Ovary (tissue), 9 donors: ENCODE measurements around the gene KHDC3L. TPM values are rescaled to one million over a fixed set of nuclear protein-coding genes. Genes with fewer than 3 reads are reported as not detected.

ENCODE experiments used
- DNase-seq, 5 donors: peaks; one replicate each; pipeline ENCODE4 v3.0.0-alpha.2; 2019 to 2020
- H3K27ac ChIP-seq, 2 donors: fragments of 200-600 bp; one replicate each; pipeline versions ENCODE4 v1.5.1 to v1.8.0; 2019 to 2022
- H3K27me3 ChIP-seq: fragments of 200-600 bp; one replicate; pipeline ENCODE4 v1.8.0; 2022
- H3K36me3 ChIP-seq: fragments of 200-600 bp; sonication (generic); one replicate; pipeline ENCODE4 v1.5.1; 2019
- H3K4me1 ChIP-seq: one replicate; pipeline ENCODE4 v1.8.1; 2013; ENCODE audit warnings: mild to moderate bottlenecking, moderate library complexity; ENCODE audit not compliant: insufficient read depth
- H3K4me3 ChIP-seq: fragments of 200-600 bp; sonication (generic); one replicate; pipeline ENCODE4 v1.5.1; 2017
- H3K9me3 ChIP-seq, 2 donors: fragments of 200-600 bp in 1 of 2; sonication (generic) in 1 of 2; one replicate each; pipeline versions ENCODE4 v1.5.1 to v1.8.1; 2013 to 2019; ENCODE audit warnings: mild to moderate bottlenecking in 1 of 2, moderate library complexity in 1 of 2
- EP300 ChIP-seq: sonication (generic); formaldehyde crosslinking; IDR thresholded peaks from one replicate; pipeline ENCODE4 v1.6.1; 2017; ENCODE audit warnings: antibody characterized with exemption
- POLR2A ChIP-seq: fragments of 450-650 bp; IDR thresholded peaks from one replicate; pipeline ENCODE4 v1.6.1; 2017; ENCODE audit warnings: antibody characterized with exemption, mild to moderate bottlenecking, moderate library complexity
- WGBS, 3 donors: extraction: QIAGEN DNeasy Blood & Tissue Kit in 1 of 3; methylation state at CpG; one replicate each; pipeline versions ENCODE4 v1.1.5 to v1.1.7; 2013 to 2017; 5-methylcytosine and 5-hydroxymethylcytosine counted together
- intact Hi-C, 4 donors: fragments of 100-400 bp; cut with DNase I; formaldehyde crosslinking; loops; one replicate each; pipeline versions ENCODE4 v1.11.0 to v1.15.1; 2022 to 2023
- polyA plus RNA-seq, 2 donors: library from polyadenylated mRNA; stranded (reverse); fragments of 200-250 nt in 1 of 2; fragments of 350-450 nt in 1 of 2; fragmentation: Illumina TruSeq in 1 of 2; extraction: RNeasy Lipid Tissue Mini Kit (QIAGEN cat#74804) in 1 of 2; gene quantifications; one replicate each; pipeline ENCODE4 v1.2.3, GENCODE V29; 2013 to 2014
- total RNA-seq, 7 donors: library from RNA; depleted of rRNA in 2 of 7; stranded (reverse); fragments of >200 nt in 2 of 7; fragmentation: NEBNext Ultra II Directional in 3 of 7; extraction: Animal tissue kit (Norgen Biotek cat#: 25700) in 3 of 7; gene quantifications; one replicate each; pipeline versions ENCODE4 v1.1.0 to v1.2.4, GENCODE V29; 2016 to 2023
- TF ChIP-seq, protein P1 (sequence below), 3 donors: fragments of 450-650 bp in 2 of 3; fragments of 200-600 bp in 1 of 3; IDR thresholded peaks; one replicate each; pipeline versions ENCODE4 v1.5.1 to v1.8.0; 2016 to 2022; ENCODE audit warnings: antibody characterized with exemption in 3 of 3, mild to moderate bottlenecking in 1 of 3
- donor health status: DM: no; HTN: no; CAD: no; lungs with moderate emphysema.
- donor health status: DM: no; HTN: no; CAD: no.
- donor health status: Bipolar disorder and iron deficiency.
- donor health status: DM: yes; HTN: yes; CAD: no.
- donor health status: DM: no; HTN: no; CAD: no.
- donor health status: DM: yes; HTN: yes; CAD: no.

Gene KHDC3L
- total and polyA plus RNA-seq, 9 donors: 0.73 TPM; not detected in 8

DNA sequence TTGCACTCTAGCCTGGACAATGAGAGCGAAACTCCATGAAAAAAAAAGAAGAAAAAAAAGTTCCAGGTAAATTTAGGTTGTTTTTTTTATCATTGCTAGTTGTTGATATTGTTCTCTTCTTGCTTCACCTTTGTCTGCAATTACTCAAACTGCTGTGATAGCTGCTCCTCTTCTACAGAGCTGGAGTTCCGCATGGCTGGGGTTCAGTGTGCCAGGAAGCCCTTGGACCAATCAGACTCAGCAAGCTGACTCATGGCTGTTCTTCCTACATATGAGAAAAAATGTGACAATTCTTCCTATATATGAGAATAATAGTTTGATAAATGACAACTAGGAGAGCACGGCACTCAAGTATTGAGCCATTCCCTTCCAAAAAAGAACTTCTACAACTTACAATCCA lies 36.8 kb upstream of the KHDC3L start:
- 90 to 94% (median 92%) methylated on average over 3 of the region's 3 CpGs for WGBS, 3 donors
- no peaks in the 10 kb centered on the region for H3K27me3 ChIP-seq

DNA sequence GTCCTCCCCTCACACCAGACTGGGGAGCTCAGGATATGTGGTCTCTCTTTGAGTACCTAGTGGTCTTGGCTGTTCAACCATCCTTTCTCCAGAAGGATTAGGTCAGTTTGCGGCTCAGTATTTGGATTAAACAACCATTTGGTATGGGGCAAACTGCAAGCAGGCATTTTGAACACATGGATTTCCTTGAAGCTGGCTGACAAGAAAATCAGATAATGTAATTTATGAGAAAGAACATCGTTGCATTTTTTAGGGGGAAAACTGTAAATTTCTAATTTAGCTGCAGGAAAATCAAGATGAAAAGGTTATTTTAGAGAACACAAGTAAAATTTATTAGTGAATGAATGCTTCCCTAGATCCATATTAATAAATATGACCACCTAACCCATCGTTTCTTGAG lies 33.7 kb upstream of the KHDC3L start:
- no peaks in the 10 kb centered on the region for H3K9me3 ChIP-seq
- 41 to 51% (median 51%) methylated on average over 3 of the region's 3 CpGs for WGBS, 3 donors
- intact Hi-C loops: loop anchor here in 1 of 4 donors (10.0 kb wide), 1 partner anchor 914 kb away; no protein-coding TSS in a partner anchor
- TF ChIP-seq EP300 (no peak), POLR2A (no peak)
- TF ChIP-seq, protein P1, sequence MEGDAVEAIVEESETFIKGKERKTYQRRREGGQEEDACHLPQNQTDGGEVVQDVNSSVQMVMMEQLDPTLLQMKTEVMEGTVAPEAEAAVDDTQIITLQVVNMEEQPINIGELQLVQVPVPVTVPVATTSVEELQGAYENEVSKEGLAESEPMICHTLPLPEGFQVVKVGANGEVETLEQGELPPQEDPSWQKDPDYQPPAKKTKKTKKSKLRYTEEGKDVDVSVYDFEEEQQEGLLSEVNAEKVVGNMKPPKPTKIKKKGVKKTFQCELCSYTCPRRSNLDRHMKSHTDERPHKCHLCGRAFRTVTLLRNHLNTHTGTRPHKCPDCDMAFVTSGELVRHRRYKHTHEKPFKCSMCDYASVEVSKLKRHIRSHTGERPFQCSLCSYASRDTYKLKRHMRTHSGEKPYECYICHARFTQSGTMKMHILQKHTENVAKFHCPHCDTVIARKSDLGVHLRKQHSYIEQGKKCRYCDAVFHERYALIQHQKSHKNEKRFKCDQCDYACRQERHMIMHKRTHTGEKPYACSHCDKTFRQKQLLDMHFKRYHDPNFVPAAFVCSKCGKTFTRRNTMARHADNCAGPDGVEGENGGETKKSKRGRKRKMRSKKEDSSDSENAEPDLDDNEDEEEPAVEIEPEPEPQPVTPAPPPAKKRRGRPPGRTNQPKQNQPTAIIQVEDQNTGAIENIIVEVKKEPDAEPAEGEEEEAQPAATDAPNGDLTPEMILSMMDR (IDR thresholded peaks at IDR 0.05): no peak
- no peaks in the 10 kb centered on the region for H3K4me1 ChIP-seq
- H3K36me3 ChIP-seq: no peaks in the 10 kb centered on the region
- no peak overlapping the region for H3K4me3 ChIP-seq
- H3K27me3 ChIP-seq: no peaks in the 10 kb centered on the region
- no peak for DNase-seq
- H3K27ac ChIP-seq: no peak overlapping the region

More for the DNA sequence above, 36.8 kb upstream of the KHDC3L start:
- Histone ChIP-seq H3K27ac (no peak overlapping the region), H3K4me3 (no peak overlapping the region), H3K9me3 (no peaks in the 10 kb centered on the region), H3K36me3 (no peaks in the 10 kb centered on the region), H3K4me1 (no peaks in the 10 kb centered on the region)
- TF ChIP-seq, protein P1 (IDR thresholded peaks at IDR 0.05): no peak
- no peak for TF ChIP-seq EP300
- intact Hi-C loops: loop anchor here in 1 of 4 donors (10.0 kb wide), 1 partner anchor 911 kb away; no protein-coding TSS in a partner anchor
- DNase-seq: no peak

DNA sequence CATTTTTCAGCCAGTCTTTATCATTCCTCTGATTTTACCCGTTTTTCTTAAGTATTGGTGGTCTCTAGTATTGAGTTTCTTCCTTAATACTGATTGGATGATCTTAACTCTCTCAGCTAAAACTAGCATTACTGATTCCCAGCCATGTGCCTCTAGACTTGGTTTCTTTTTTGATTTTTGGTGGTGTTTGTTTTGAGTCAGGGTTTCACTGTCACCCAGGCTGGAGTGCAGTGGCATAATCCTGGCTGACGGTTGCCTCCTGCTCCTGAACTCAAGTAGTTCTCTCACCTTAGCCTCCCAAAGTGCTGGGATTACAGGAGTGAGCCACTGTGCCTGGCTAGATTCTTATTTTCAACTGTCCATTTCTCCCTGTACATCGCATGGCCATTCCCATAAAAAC lies 33.3 kb upstream of the KHDC3L start:
- intact Hi-C loops: loop anchor here in 1 of 4 donors (10.0 kb wide), 1 partner anchor 914 kb away; no protein-coding TSS in a partner anchor
- H3K9me3 ChIP-seq: no peaks in the 10 kb centered on the region
- H3K27ac ChIP-seq: no peak overlapping the region
- no peaks in the 10 kb centered on the region for H3K27me3 ChIP-seq
- TF ChIP-seq, protein P1 (IDR thresholded peaks at IDR 0.05): no peak
- no peak for TF ChIP-seq POLR2A
- no peak for TF ChIP-seq EP300
- H3K4me3 ChIP-seq: no peak overlapping the region
- H3K36me3 ChIP-seq: no peaks in the 10 kb centered on the region
- DNase-seq: no peak
- 55 to 57% (median 57%) methylated on average over 3 of the region's 3 CpGs for WGBS, 3 donors
- no peaks in the 10 kb centered on the region for H3K4me1 ChIP-seq

DNA sequence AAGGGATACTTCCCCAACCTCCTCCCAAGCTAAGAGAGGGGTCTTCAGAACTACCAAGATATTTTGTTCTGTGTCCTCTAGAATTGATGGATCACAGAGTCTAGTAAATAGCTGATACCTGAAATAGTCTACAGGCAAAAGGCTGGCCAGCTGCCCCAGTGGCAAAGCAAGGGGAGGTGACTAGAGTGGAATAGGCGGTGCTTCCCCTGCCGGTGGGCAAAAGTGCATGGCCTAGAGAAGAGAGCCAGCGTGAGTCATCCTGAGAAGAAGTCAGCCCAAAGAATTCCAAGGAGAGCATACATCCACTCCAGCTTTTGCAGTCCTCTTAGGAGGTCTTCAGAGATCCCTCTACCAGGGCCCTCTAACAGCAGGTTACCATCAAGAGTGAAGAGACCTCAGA lies 23.1 kb upstream of the KHDC3L start:
- WGBS, 3 donors: 68 to 73% (median 72%) methylated on average over 3 of the region's 3 CpGs
- TF ChIP-seq, protein P1 (IDR thresholded peaks at IDR 0.05): no peak
- TF ChIP-seq EP300: no peak
- no peak for TF ChIP-seq POLR2A
- intact Hi-C loops: no loop called here
- no peak overlapping the region for H3K27ac ChIP-seq
- H3K36me3 ChIP-seq: no peaks in the 10 kb centered on the region
- DNase-seq: no peak
- H3K4me1 ChIP-seq: no peaks in the 10 kb centered on the region
- no peak overlapping the region for H3K4me3 ChIP-seq
- H3K27me3 ChIP-seq: no peaks in the 10 kb centered on the region
- no peaks in the 10 kb centered on the region for H3K9me3 ChIP-seq

DNA sequence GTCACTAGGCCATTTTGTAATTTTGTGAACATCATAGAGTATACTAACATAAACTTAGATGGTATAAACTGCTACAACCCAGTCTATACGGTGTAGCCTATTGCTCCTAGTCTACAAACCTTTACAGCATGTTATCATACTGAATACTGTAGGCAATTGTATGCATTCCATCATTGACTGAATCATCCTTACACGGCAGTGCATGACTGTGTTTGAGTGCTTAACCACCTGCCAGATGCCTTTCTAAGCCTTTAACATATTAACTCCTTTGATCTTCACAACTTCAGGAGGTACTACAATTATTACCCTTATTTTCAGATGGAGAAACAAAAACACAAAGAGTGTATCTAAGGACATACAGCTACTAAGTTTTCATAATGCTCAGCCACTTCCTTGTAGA lies 22.4 kb upstream of the KHDC3L start:
- no peak for TF ChIP-seq EP300
- TF ChIP-seq, protein P1 (IDR thresholded peaks at IDR 0.05): no peak
- TF ChIP-seq POLR2A: no peak
- DNase-seq: no peak
- Histone ChIP-seq H3K4me3 (no peak overlapping the region), H3K27me3 (no peaks in the 10 kb centered on the region), H3K36me3 (no peaks in the 10 kb centered on the region), H3K4me1 (no peaks in the 10 kb centered on the region), H3K27ac (no peak overlapping the region), H3K9me3 (no peaks in the 10 kb centered on the region)
- intact Hi-C loops: no loop called here
- 63 to 69% (median 65%) methylated on average over 2 of the region's 2 CpGs for WGBS, 3 donors
